NB4 (cell line): Measurements from ENCODE around the gene PTCH1.

ENCODE experiments used
- MYC ChIP-seq: IDR thresholded peaks from 2 replicates; pipeline ENCODE4 v1.6.1; 2011; ENCODE audit warnings: low read depth, low read length
- POLR2A ChIP-seq: IDR thresholded peaks from 2 replicates; pipeline ENCODE4 v1.6.1; 2011; ENCODE audit warnings: mild to moderate bottlenecking; ENCODE audit not compliant: insufficient read length; ENCODE audit errors: extremely low read depth
- TF ChIP-seq, protein P1 (sequence below): IDR thresholded peaks from one replicate; pipeline ENCODE4 v1.5.1; 2012; ENCODE audit warnings: low read depth, low read length

- TF ChIP-seq, protein P1, sequence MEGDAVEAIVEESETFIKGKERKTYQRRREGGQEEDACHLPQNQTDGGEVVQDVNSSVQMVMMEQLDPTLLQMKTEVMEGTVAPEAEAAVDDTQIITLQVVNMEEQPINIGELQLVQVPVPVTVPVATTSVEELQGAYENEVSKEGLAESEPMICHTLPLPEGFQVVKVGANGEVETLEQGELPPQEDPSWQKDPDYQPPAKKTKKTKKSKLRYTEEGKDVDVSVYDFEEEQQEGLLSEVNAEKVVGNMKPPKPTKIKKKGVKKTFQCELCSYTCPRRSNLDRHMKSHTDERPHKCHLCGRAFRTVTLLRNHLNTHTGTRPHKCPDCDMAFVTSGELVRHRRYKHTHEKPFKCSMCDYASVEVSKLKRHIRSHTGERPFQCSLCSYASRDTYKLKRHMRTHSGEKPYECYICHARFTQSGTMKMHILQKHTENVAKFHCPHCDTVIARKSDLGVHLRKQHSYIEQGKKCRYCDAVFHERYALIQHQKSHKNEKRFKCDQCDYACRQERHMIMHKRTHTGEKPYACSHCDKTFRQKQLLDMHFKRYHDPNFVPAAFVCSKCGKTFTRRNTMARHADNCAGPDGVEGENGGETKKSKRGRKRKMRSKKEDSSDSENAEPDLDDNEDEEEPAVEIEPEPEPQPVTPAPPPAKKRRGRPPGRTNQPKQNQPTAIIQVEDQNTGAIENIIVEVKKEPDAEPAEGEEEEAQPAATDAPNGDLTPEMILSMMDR, result no peak
- TF ChIP-seq POLR2A, result no peak
- TF ChIP-seq MYC, result no peak
Measured at GRCh38 chr9:95499847-95500246, 16.9 kb downstream of the PTCH1 start.
